NCI-H2107 treated with DMSO at 0.1 percent for 48 hours (cell line): ENCODE data around the gene MAFG.
"Not testable (repeated sequence)": the region's sequence is repeated elsewhere in the genome, so short reads cannot be mapped to it uniquely, and the experiment has no call there.

Experiments
- DNase-seq: peaks from one replicate; lab custom pipeline; 2025; ENCODE audit not compliant: unreplicated experiment; lab: John Stamatoyannopoulos, UW

MAFG gene

GRCh38 chr17:81958633-81959342, 31.3 kb upstream of the MAFG start:
- DNase-seq, result no peak

GRCh38 chr17:81957691-81958432, 30.3 kb upstream of the MAFG start:
- no peak for DNase-seq

GRCh38 chr17:81956607-81957589, 29.4 kb upstream of the MAFG start:
- no peak for DNase-seq

DNA sequence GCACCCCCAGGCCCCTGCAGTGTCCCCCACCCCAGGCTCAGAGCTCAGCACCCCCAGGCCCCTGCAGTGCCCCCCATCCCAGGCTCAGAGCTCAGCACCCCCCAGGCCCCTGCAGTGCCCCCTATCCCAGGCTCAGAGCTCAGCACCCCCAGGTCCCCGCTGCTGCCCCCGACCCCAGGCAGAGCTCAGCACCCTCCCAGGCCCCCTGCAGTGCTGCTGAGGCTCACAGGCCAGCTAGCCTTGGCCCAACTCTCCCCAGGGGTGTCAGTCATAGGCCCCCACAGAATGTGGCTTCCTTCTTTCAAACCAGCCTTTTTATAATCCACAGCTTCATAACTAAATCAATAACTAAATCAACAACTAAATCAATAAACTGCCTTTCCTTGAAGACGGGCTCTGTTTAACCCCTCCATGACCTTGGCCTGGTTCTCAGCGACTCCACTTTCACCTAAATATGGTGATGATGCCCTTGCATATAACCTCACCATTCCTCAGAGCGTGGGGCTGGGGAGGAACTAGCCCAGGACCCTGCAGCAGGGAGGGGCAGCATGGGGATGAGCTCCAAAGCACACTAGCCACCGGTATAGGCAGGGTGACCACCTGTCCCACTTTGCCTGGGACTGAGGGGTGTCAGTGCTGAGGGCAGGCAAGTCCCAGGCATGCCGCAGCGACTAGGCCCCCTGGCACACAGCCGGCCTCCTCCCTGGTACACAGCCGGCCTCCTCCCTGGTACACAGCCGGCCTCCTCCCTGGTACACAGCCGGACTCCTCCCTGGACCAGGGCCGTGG, 28.4 kb upstream of the MAFG start:
- no peak for DNase-seq

- DNase-seq, result no peak
These were observed 27.6 kb upstream of the MAFG start for GRCh38 chr17:81955058-81955681.

DNA sequence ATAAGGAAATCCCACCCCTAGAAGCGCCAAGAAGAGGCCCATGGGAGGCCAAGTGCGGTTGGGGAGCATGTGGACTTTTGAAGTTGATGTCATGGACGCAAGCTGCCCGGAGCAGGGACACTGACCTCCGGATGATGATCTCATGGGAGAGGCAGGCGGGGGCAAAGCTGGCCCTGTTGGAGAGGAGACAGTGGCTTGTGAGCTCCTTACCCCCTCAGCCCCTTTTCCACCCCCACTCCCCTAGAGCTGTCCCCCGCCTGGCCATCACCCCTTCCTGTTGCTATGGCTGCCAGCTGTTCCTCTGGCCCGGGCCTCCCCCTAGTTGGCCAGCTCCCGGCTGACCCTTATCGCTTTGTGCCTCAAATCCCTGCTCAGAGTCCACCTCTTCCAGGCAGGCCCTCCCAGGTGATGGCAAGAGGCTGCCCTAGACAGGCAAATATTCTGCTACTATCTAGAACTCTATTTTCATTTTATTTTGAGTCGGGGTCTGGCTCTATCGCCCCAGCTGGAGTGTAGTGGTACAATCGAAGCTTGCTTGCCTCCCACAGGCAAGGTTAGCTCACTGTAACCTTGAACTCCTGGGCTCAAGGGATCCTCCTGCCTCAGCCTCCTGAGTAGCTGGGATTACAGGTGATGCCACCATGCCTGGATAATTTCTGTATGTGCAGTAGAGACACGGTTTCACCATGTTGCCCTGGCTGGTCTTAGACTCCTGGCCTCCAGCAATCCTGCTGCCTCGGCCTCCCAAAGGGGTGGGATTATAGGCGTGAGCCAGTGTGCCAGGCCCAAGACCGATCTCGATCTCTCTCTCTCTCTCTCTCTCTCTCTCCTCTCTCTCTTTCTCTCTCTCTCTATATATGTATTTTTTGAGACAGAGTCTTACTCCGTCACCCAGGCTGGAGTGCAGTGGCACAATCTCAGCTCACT, 26.9 kb upstream of the MAFG start:
- no peak for DNase-seq

GRCh38 chr17:81953443-81953842, 25.9 kb upstream of the MAFG start:
- not testable (repeated sequence) for DNase-seq

GRCh38 chr17:81952792-81953228, 25.3 kb upstream of the MAFG start:
- no peak for DNase-seq

DNA sequence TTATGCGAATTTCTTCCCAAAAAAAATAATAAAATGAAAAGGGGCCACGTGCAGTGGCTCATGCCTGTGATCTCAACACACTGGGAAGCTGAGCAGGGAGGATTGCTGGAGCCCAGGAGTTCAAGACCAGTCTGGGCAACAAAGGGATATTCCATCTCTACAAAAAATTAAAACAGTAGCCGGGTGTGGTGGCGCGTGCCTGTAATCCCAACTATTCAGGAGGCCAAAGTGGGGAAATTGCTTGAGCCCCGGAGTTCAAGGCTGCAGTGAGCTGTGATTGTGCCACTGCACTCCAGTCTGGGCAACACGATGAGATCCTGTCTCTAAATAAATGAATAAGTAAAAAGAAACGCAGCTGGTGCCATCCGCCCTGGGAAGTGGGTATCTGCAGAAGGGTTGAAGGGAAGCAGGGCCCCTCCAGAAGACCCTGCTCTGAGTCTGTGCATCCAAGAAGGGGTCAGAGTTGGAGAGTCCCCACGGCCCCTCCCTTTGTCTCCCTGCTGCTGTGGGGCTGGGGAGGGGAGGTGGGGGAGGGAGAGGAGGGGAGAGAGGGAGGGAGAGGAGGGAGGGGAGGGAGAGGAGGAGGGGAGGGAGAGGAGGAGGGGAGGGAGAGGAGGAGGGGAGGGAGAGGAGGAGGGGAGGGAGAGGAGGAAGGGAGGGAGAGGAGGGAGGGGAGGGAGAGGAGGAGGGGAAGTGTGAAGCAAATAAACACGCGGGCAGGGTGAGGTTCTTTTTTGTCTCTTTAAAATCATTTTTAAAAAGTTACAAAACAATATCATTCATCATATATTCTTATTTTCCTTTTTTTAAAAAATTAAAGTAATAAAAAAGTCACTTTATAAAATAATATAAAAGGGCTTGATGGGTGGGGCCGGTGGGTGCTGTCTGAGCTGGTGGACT, 24.5 kb upstream of the MAFG start:
- no peak for DNase-seq

DNA sequence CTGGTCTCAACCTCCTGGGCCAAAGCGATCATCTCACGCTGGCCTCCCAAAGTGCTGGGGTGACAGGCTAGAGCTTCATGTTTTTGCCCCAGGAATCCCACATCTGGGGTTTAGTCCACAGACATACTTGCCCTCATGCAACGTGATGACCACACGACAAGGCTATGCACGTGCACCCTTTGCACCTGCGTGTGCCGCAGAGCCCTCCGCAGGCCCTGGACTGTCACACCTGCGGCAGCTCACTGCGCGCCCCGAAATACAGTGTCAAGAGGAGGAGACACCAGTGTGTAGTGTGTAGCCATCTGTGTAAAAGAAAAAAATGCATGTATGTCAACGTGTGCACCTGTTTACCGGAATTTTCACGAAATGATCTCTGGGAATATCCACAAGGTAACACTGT, 23.0 kb upstream of the MAFG start:
- no peak for DNase-seq

DNA sequence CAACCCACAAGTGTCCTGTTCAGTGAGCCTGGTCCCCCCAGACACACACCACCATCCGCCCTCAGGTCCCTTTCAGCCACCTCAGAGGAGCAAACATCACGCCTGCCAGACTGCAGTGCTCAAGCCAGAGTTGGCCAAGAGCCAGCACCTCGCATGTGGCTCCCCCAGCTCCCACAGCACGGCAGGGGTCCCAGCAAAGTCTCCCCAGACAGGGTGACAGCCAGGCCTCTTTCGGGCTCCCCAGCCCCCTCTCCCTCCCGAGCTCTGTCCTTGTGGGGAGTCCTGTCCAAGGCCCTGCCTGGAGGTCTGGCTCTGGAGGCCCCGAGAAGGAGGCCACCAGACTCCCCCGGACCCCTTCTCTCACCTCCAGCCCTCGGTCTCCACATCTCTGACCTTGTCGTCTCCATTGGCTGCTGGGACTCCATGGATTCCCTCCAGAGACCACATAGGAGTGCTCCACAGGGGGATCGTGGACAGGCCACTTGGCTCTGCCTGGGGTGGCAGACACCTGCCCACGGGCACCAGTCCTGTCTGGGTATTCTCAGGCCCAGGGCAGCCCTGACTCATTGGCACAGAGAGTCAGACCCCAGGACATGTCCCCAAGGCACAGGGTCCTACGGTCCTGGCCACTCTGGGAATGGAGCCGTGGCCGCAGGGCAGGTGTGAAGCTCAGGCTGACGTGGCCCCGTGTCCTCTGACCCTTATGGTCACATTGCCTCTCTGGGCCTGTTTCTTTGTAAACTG, 21.3 kb upstream of the MAFG start:
- no peak for DNase-seq

- DNase-seq, result no peak
These were observed 19.7 kb upstream of the MAFG start, which contains the start of gene MYADML2 for GRCh38 chr17:81947189-81947588. TSS of gene MYADML2 (minus strand) at chr17:81947233. CDS start at chr17:81941741, 5,492 bp downstream.

- no peak for DNase-seq
These were observed 17.3 kb upstream of the MAFG start for GRCh38 chr17:81944858-81945257.

GRCh38 chr17:81942167-81942553, 14.6 kb upstream of the MAFG start:
- no peak for DNase-seq

DNA sequence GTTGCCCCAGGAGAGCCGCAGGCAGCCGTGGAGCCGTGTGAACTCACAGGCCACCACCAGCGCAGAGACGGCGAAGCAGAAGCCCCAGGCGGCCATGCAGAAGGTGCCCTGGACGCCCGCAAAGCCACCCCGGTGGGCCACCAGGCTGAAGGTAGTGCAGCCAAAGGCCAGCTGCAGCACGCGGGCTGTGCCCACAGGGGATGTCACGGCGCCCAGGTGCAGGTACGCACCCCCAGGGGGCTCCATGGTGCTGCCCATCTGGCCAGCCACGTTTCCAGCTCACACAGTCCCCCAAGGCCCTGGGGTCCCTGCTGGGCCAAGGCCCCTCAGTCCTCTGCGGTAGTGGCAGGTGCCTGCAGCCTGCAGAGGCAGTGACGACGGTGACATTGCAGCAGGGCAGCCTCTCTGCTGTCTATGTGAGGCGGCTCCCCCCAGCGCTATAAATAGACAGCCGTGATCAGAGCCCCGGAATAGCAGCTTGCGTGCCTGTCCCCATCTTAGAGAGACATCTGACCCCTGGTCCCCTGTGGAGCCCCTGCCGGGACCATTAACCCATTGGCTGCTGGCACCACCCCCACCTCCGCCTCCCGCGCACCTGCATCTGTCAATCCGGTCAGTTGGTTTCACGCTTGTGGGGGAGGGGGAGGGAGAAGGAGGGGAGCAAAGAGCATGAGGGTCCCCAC, 14.1 kb upstream of the MAFG start:
- peak; percentile 41 for DNase-seq

DNA sequence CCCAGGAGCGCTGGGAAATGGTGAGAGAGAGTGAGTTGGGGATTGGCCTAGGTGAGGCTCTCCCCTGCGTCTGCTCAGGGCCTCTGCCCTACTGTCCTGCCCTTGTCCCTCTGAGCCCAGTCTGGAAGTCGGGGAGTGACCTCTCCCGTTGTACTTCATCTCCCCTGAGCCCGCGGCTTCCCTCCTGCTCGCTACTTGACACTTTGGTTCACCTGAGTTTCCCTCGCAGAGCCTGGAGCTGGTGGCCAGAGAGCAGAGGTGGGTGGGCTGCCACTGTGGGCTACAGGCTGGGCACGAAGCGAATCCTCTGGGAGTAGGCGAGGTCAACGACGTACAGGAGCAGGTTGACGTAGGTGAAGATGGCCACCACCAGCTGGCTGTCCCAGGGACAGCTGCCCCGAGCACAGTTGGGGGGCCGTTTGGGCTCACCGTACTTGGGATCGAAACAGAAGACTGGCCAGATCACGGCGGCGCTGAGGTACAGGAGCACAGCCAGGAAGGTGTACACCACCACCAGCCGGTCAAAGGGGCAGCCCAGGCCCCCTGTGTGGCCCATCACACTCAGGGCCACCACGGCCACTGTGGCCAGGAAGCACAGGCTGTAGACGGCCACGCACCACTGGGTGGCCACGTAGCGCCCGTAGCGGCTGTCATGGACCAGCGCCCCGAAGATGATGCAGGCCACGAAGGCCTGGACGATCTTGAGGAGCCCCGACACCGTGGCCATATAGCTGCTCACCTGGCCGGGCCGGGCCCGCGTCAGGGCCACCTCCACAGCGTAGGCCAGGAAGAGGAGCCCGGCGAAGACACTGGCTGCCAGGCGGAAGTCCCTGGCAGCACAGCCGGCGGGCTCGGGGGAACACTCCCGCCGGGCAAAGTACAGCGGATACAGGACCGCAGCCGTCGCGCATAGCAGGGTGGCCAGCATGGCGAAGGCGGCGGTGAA, 13.3 kb upstream of the MAFG start:
- no peak for DNase-seq
